GM19240 (cell line): ENCODE data around the gene NDRG2.

Experiments
- DNase-seq: peaks from one replicate; pipeline ENCODE4 v3.0.0; 2011; ENCODE audit warnings: low spot score; ENCODE audit not compliant: insufficient read length

Gene NDRG2

DNA sequence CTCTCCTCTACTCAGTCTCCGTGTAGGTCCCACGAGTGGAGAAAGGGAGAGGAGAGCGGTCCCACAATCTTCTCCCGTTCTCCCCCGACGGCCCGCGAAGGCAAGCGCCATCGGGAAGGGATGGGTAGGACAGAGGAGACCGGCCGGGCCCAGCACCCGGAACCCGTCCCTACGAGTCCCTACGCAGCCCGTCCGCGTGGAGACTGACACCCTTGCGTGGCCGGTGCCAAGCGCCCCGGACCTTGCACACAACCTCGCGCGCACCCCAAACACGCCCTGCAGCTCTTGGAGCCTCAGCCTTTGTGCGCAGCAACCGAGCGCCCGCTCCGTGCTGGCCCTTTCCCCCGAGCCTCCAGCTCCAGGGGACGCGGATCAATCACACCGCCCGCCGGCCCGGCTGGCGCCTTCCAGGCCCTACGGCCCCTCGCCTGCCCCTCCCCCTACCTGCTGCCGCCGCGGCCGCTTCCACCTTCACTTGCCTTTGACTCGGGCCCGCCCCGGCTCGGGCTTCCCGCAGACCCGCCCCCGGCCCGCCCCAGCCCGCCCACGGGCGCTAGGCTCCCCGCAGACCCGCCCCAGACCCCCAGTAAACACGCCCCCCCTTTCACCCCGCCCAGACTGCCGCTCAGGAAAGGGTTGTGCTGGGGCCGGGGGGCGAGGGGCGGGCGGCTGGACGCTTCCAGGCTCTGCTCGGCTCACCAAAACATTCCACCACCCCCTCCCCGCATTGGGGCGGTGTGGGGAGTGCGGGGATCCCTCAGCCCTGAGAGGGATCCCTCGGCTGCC, at the start of gene NDRG2:
TSS of gene NDRG2 (minus strand) at position 477 of the 786 bp plus-strand sequence. CDS start 1,746 bp downstream, outside the sequence.
- no peak for DNase-seq

DNA sequence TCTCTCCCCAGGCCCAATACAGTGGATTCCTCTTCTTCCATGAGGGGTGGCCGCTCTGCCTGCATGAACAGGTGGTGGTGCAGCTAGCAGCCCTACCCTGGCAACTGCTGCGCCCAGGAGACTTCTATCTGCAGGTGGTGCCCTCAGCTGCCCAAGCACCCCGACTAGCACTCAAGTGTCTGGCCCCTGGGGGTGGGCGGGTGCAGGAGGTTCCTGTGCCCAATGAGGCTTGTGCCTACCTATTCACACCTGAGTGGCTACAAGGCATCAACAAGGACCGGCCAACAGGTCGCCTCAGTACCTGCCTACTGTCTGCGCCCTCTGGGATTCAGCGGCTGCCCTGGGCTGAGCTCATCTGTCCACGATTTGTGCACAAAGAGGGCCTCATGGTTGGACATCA, 49.1 kb upstream of the NDRG2 start:
- DNase-seq: no peak

DNA sequence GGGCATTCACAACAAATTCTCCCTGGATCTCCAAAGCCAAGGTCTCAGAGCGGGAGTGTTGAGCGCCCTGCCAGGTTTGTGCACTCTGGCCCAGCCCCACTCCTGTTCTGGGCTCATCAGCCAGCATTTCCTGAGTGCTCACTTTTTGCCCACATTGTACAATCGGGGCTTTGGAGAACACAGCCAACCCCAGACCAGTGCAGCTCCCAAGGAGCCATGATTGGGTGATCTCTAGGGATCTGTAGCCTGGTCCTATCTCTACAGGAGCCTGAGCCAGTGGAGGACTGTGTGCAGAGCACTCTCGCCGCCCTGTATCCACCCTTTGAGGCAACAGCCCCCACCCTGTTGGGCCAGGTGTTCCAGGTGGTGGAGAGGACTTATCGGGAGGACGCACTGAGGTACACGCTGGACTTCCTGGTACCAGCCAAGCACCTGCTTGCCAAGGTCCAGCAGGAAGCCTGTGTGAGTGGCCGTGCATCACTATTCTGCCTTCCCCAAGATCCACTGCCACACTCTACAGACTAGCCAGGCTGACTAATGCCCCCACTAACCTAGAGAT, 48.0 kb upstream of the NDRG2 start:
- no peak for DNase-seq

DNA sequence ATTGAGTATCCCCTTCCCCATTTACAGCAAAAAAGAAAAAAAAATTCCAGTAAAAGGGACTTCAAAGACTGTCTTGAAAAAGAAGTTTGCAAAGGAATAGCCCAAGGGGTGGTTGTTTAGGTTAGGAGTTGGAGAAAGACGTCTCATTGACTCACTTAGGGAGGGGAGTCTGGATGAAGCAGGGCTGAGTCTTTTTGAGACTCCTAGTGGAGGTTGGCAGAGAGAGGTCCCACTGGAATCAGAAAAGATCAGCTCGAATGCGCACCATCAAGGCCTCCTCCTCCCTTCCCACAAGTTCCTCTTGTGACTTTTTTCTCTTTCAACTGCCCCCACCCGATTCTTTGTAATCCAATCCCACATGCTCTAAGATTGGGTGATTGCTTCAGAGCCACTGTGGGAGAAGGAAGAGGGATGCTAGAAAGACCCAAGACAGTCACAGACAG, 47.2 kb upstream of the NDRG2 start:
- DNase-seq: no peak

DNA sequence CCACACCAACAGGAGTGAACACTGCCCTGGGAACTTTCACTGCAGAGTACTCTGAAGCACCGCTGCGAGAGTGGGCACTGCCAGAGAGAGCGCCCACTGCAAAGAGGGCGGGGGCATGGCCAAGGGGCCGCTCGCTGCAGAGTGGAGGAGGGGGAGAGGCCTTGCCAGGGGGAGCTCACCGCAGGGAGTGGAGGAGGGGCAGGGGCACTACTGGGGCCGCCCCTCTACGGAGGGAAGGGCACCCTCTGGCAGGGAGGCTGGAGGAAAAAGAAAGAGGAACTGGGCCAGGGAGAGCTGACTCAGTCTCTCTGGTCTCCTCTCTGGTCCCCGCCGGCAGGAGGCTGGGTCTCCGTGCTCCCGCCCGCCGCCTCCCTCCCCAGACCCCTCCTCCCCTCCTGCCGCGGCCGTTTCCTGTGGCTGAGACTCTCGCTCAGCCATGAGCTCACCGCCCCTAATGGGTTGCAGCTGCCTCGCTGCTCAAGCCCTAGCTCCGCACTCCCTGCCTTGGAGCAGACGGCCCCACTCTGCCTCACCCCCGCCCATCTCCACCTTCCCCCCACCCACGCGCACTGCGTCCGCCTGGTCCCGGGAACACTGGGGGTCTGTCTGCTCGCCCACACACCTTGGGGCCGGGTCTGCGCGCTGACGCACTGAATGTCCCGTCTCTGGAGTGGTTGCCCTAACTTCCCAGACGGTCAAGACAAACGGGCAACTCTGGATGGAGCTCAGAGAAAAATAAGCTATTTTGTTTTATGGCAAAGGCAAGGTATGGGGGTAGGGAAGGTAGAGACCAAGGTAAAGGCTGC, 46.6 kb upstream of the NDRG2 start:
- DNase-seq: peak; percentile 87

DNA sequence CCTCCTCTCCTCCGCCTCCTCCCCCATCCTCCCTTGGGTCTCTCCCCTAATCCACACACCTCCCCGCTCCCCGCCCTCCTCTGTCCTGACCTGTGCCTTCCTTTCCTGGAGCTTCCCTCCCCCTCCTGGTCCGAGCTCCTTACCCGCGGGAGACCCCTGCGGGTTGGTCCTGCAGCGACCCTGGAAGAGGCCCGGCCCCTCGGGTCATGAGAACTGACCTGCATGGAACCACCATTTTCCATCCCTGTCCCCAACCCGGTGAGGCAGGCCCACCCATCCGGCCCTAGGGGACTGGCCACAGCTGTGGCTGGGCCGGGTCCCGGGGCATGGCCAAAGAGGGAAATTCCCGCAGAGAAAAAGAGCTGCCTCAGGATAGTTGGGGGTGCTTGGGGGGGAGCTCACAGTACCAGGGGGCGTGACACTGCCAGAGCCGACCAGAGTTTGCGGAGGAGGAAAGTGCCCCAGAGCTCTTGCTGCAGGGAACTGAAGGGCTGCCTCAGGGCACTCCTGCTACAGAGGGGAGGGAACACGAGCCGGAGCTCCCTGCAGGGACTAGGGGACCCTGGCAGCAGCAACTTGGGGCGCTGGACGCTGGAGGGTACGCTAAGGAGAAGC, 45.9 kb upstream of the NDRG2 start:
- DNase-seq: no peak

DNA sequence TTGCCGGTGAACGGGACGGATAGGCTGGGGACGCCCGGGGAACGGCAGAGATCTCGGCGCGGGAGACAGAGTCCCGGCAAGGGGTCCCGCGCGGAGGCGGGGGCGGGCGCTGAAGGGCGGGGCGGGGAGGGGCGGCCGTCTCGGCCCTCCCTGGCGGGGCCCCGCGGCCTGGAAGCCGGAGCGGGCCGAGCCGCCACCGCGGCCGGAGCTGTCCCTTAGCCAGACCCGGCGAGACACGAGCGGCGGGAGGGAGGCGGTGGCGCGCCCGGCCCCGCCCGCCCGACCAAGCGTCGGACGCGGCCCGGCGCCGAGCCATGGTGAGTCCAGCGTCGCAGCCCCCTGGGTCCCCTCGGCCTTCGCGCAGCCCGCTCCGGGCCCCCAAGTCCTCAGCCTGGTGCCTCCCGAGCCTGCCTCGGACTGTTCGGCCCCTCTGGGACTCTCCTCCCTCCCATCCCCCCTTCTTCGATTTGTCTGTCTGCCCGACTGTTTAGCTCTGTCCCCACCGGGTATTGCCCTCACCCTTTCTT, 45.3 kb upstream of the NDRG2 start, which contains the start of gene ARHGEF40:
TSS of gene ARHGEF40 (plus strand) at position 222 of the 527 bp plus-strand sequence. CDS start at position 315, 93 bp downstream.
- DNase-seq: no peak

DNA sequence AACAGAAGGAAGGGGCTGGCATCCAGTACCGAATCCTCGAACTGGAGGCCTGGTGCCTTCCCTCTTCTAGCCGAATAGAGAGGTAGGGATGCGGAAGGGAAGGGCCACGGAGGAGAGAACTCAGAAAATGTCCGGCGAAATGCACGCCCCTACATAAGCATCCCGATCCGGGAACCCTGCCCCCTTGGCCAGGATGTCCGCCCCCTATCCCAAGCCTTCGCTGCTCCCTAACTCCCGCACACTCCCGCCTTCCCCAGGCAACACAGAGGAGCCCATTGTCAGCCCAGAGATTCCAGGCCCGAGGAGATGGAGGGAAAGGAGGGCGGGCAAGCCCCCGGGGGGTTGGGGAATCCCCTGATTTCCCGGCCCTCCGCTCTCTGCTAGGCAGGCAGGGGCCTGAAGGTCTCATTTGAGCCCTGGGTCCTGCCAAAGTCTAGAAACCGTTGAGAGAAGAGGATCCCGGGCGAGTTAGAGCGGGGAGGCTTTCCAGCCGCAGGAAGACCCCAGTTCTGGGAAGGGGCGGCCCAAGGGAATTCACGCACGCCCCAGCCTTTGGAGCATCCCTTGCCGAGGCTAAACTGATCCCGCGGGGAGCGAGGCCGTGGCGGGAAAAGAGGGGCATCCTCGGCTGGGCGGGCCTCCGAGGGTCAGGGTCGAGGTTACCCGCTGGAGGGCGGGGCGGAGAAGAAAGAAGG, 44.7 kb upstream of the NDRG2 start:
- DNase-seq: no peak

DNA sequence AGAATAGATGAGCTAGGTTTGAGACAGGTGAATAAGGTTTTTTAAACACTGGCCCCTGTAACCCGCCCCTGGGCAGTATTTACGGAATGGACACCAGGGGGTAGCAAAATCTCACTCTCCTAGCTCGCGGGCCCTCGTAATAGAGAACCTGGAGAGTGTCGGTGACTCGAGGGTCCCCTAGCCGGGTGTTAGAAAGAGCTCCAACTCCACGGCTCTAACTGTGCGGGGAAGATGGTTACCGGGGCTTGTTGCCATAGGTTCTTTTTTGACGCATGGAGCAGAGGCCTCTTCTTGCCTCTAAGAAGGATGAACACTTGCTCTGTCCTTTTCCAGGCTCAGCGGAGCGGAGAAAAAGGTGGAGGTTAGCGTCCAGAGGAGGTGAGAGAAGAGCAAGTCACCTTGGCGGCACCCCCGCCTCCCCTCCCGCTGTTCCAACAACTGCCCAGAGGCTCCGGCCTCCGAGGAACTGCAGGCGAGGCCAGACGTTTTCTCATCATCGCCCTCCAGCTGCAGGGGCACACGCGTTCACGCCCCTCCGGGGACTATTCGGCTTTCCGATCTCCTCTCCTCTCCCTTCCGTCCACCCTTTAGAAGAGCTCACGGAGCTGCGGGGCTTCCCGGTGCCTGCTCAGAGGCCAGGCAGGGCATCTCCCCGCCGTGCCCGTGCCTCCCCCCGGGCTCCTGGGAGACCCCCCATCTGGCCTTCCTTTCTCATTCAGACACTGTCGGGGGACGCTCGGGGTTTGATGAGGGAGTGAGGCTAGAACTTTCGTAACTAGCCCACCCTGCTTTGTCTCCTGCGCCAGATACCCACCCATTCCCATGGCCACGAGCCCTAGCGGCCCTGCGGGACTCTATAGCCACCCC, 43.9 kb upstream of the NDRG2 start:
- DNase-seq: no peak

DNA sequence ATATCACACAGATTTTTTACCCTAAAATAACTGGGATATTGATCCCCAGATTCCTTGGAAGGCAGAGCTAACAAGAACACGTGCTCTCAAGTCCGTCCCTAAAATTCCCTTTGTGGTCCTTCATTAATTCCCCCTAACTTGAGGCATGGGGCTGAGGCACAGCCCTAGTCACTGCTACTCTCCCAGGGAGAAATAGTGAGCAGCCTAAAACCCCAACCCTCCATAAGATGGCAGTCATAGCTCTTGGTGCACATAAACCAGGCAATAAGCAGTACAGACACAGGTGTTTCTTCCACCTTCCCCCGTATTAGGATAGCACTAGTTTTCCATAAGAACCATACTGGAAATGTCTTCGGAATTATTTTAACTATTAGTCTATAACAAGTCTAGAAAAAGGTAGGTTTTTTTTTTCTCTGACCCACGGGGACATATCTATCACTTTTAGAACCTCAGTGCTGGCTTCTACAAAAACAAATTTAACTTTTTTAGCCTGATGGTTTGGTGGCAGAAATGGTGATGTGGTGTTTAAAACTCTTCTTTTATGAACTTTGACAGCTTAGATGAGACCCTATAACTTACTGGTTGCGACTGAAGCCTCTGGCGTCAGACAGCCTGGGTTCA, 42.1 kb upstream of the NDRG2 start:
- no peak for DNase-seq

DNA sequence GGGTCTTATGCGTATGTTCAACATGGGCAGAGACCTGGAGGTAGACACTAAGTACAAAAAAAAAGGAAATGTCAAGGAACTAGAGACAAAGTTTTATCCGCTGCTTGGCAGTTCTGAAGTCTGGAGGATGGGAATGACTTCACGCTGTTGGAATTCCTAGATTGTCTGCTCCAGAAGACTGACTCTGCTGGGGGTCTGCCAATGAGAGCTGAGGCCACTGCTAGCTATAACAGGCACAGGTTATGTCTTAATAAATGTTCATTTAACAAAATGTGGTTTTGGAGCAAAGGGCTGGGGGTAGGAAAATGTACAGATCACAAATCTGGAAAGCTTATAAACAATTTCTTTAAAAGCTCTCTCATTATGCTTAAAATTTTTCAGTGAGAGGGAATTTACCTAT, 38.6 kb upstream of the NDRG2 start:
- no peak for DNase-seq

DNA sequence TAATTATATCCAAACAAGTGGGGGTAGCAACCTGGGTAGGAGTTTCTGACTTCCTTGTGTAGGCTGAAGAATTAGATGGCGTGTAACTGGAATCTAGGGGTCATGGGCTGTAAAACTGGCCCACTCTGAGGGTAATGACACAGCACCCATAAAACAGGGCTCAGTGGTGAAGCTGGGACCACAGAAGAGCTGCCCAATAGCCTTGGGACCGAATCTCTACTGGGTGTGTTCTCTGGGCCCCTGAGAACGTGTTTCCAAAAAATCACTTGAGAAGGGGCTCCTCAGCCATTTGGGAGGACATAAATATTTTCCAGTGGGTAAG, 36.4 kb upstream of the NDRG2 start:
- DNase-seq: no peak

DNA sequence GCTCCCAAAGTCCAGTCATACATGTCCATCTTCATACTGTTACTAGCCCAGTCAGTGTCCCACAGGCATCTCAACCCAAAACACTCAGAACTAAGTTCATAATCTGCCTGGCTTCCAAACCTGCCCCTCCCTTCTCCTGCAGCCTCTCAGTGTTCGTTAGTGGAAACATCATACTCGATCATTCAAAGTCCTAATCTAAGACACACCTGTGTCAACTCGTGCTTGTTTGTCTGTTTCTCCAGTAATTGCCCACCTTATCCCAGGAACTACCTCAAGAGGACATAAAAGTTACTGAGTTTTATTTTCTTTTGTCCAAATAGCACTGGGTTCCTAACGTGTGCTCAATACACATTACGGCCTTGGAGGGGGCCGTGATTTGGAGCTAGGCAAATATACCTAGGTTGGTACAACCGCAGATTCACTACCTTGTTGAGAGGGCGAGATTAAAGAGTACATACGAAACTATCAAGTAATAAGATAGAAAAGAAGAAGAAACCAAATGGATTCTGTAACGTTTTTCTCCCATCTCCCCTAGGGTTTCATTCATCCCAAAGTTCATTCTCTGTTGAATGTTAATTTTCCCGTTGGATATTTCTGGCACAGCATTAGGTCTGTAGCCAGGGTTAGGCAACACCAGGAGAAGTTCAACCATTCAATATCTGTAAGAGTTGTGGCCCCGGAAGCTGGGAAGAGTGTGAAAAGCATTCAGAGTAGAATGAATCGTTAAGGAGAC, 35.9 kb upstream of the NDRG2 start:
- DNase-seq: no peak

DNA sequence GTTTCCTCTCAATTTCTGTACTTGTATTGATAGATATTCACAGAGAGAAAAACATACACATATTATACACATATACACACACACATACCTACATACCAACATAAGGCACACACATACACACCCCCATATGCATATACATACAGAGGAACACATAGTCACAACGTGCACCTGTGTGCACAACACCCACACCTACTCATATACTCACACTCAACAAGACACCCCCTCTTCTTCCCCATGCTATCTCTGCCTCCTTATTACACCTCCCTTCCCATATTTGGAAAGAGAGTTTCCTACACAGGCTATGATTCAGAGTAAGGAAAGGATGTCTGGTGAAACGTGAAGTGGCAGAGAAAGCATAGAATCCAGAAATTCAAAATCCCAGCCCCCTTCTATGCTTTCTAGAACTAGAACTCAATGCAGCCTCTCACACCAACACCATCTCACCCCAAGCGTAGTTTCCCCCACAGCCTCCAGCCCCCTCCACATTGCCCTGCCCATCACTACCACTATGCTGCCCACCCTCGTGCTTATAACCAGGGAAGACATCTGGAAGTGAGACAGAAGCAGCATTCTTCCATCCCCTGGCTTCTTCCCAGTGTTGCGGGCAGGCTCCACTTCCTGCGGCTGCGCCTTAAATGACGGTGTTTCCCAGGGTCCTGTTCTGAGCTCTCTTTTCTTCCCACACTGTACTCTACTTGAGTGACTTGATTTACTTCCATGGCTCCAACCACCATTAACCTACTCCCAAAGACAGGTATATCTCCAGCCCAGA, 35.2 kb upstream of the NDRG2 start:
- DNase-seq: no peak

DNA sequence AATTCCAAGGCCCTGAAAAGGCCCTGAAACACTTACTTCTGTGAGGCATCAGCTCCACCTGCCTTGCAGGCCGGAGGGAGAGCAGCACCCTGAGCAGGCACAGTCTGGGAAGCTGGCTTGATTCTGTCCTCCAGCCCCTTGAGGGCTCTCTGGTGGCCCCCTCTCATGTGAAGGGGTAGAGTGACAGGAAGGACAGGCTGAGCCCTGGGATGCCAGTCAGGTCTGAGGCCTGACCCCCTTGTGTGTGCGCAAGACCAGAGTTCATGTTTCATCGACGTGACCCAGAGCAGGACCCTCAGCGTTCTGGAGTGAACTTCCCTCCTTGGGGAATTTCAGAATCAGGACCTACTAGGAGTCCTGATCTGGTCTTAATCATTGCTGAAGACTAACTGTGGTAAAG, 34.0 kb upstream of the NDRG2 start:
- no peak for DNase-seq

DNA sequence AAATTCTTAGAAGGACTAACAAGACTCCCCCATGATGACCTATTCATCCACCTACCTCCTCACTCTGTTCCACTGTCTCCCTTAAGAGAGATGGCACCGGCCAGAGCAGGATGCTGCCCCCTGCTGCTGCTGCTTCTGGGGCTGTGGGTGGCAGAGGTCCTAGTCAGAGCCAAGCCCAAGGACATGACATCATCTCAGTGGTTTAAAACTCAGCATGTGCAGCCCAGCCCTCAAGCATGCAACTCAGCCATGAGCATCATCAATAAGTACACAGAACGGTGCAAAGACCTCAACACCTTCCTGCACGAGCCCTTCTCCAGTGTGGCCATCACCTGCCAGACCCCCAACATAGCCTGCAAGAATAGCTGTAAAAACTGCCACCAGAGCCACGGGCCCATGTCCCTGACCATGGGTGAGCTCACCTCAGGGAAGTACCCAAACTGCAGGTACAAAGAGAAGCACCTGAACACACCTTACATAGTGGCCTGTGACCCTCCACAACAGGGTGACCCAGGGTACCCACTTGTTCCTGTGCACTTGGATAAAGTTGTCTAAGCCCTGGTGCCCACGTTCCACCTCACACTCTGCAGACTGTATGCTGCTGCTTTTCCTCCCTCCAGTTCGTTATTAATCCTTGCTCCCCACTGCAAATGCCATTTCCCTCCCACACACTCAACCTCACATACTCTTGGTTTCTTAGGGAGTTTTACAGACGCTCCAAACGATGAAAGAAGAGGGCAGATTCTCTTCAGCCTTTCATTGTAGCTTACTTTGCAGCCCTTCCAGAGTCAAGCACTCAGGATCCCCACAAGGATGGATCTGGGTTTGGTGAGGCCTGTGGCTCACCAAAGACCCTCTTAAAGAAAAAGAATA, 33.2 kb upstream of the NDRG2 start, which contains the start of gene RNASE8:
TSS of gene RNASE8 (plus strand) at position 20 of the 873 bp plus-strand sequence. CDS start at position 91, 71 bp downstream.
- DNase-seq: no peak
